Heart left ventricle (tissue), 13 donors: Measurements from ENCODE around the gene KCNJ12.

Experiments used
- CTCF ChIP-seq, 12 donors: fragments of 200-600 bp; sonication (generic) in 4 of 12; IDR thresholded peaks; one replicate each; pipeline versions ENCODE4 v1.5.0 to v1.8.0; 2018 to 2022; ENCODE audit warnings: antibody characterized with exemption in 12 of 12, mild to moderate bottlenecking in 5 of 12
- POLR2A ChIP-seq, 2 donors: fragments of 450-650 bp; IDR thresholded peaks; one replicate each; pipeline ENCODE4 v1.6.1; 2017; ENCODE audit warnings: antibody characterized with exemption in 2 of 2, mild to moderate bottlenecking in 2 of 2, moderate library complexity in 2 of 2
- donor health status: ischemic (EF 13 %, LVEDD 7.1; RV severe dilation, severe dysfunction).
- donor health status: DM: no; HTN: yes; CAD: no.
- donor health status: DM: no; HTN: no; CAD: no.
- donor health status: ischemic (EF 25% LVEDD 6.9; RV normal size, moderate dysfunction).
- donor health status: ischemic (EF 25% LVEDD 5.7; RV mildly dilated, moderate dysfunction).
- donor health status: ischemic (EF 35%, LVEDD 5.7; RV mildly dilated, moderate dysfunction).
- donor health status: nonischemic (EF 11% LVEDD 7.7; RV severe dilation, severe dysfunction).
- donor health status: DM: yes; HTN: yes; CAD: no.
- donor health status: PGD.
- donor health status: ischemic (EF 29% LVEDD 5.4; RV normal size, mild dysfunction).
- donor health status: nonischemic (EF 23%, LVEDD 6.1; RV moderate dilation, normal function).

- TF ChIP-seq CTCF (IDR thresholded peaks at IDR 0.05) (no peak), POLR2A (IDR thresholded peaks at IDR 0.05) (no peak)
These were observed 20.6 kb upstream of the KCNJ12 start for GRCh38 chr17:21355586-21355985.
